Panc1 (cell line): ENCODE measurements around the gene MAN2C1. TPM values are rescaled to one million over a fixed set of nuclear protein-coding genes. Genes with fewer than 3 reads are reported as not detected.
"Not testable (repeated sequence)": the region's sequence is repeated elsewhere in the genome, so short reads cannot be mapped to it uniquely, and the experiment has no call there.

Source experiments
- ATAC-seq: fragments of 200-7000 bp; cut with Tn5 transposase; 2 replicates; pipeline ENCODE4 v1.9.1; 2020; ENCODE audit warnings: mild to moderate bottlenecking, moderate library complexity
- BruUV-seq: library from RNA; stranded (reverse); fragments of 400-500 nt; replicated peaks from 2 replicates; lab custom pipeline; 2021; lab: Mats Ljungman, UMichigan
- CTCF ChIA-PET: fragments of 300-600 bp; sonication (Branson Sonifier 250); formaldehyde crosslinking; loops from one replicate; lab custom pipeline; 2022; ENCODE audit warnings: antibody characterized with exemption; lab: Charles Lee
- POLR2A ChIA-PET: fragments of 300-600 bp; sonication (Branson Sonifier 250); formaldehyde crosslinking; loops from one replicate; lab custom pipeline; 2022; ENCODE audit warnings: antibody characterized with exemption; lab: Charles Lee
- DNase-seq: peaks from one replicate; pipeline ENCODE4 v3.0.0-alpha.2; 2010; ENCODE audit warnings: low read depth, low spot score
- H3K27ac ChIP-seq: 2 replicates; pipeline ENCODE4 v1.5.1; 2011; ENCODE audit warnings: mild to moderate bottlenecking, low read length, inconsistent platforms
- H3K27me3 ChIP-seq: fragments of 200-500 bp; sonication (Bioruptor generic); 2 replicates; pipeline ENCODE4 v1.6.0; 2014; ENCODE audit warnings: low read length, inconsistent platforms; ENCODE audit not compliant: control insufficient read depth, insufficient read depth
- H3K36me3 ChIP-seq: fragments of 200-500 bp; sonication (Bioruptor generic); 2 replicates; pipeline ENCODE4 v1.5.1; 2014; ENCODE audit warnings: inconsistent platforms, mild to moderate bottlenecking, low read length, moderate library complexity; ENCODE audit not compliant: control insufficient read depth, insufficient read depth
- H3K4me1 ChIP-seq: 2 replicates; pipeline ENCODE4 v1.5.1; 2011; ENCODE audit warnings: inconsistent platforms, mild to moderate bottlenecking, low read length, moderate library complexity; ENCODE audit not compliant: control insufficient read depth, insufficient read depth
- H3K4me3 ChIP-seq, 2 experiments: 2 replicates each; pipeline ENCODE4 v1.5.1; 2011 to 2012; ENCODE audit warnings: low read depth in 2 of 2, low read length in 2 of 2, mild to moderate bottlenecking in 2 of 2, inconsistent platforms in 1 of 2, moderate library complexity in 1 of 2
- H3K9me3 ChIP-seq: fragments of 200-500 bp; sonication (Bioruptor generic); 2 replicates; pipeline ENCODE4 v1.5.1; 2014; ENCODE audit warnings: low read depth, mild to moderate bottlenecking, inconsistent platforms, low read length, moderate library complexity; ENCODE audit not compliant: control insufficient read depth, insufficient read depth
- POLR2AphosphoS5 ChIP-seq: IDR thresholded peaks from 2 replicates; pipeline ENCODE4 v1.6.1; 2012; ENCODE audit warnings: mild to moderate bottlenecking, low read depth, low read length, moderate library complexity
- SIN3A ChIP-seq: IDR thresholded peaks from 2 replicates; pipeline ENCODE4 v1.6.1; 2012; ENCODE audit warnings: low read depth, mild to moderate bottlenecking, low read length, moderate library complexity, borderline replicate concordance; ENCODE audit not compliant: insufficient read depth
- TCF7L2 ChIP-seq: IDR thresholded peaks from 2 replicates; pipeline ENCODE4 v1.6.1; 2011; ENCODE audit warnings: mild to moderate bottlenecking, low read depth, low read length, inconsistent platforms
- in situ Hi-C: cut with HindIII; loops from 2 replicates; pipeline ENCODE4 v1.10.0; 2016; ENCODE audit warnings: low sequenced_read_pairs, low pct_unique_long_range_greater_than_20kb
- intact Hi-C: fragments of 100-400 bp; cut with micrococcal nuclease; formaldehyde crosslinking; loops from one replicate; pipeline ENCODE4 v1.10.0; 2022; ENCODE audit not compliant: unreplicated experiment
- total RNA-seq: library from RNA; stranded (reverse); gene quantifications from one replicate; pipeline ENCODE4 v1.2.1, GENCODE V29; 2021; ENCODE audit not compliant: unreplicated experiment
- TF ChIP-seq, protein P1 (sequence below): fragments of 450-650 bp; IDR thresholded peaks from 2 replicates; pipeline ENCODE4 v1.5.1; 2017; ENCODE audit warnings: mild to moderate bottlenecking
- TF ChIP-seq, protein P2 (sequence below), 2 experiments: IDR thresholded peaks; 2 replicates each; pipeline ENCODE4 v1.6.1; 2011 to 2012; ENCODE audit warnings: low read depth in 2 of 2, control low read depth in 1 of 2, low read length in 1 of 2, mild to moderate bottlenecking in 1 of 2, moderate library complexity in 1 of 2; ENCODE audit not compliant: insufficient read depth in 1 of 2

Gene MAN2C1
- total RNA-seq, 1 experiment from 2014 or later = 127 TPM

- no TSS peak for BruUV-seq
- CTCF ChIA-PET = no interaction called here
- Histone ChIP-seq H3K36me3 (no peaks in the 10 kb centered on the region), H3K27me3 (no peaks in the 10 kb centered on the region), H3K9me3 (no peaks in the 10 kb centered on the region), H3K4me1 (no peaks in the 10 kb centered on the region), H3K4me3 (no peak overlapping the region), H3K27ac (no peak overlapping the region)
- intact Hi-C loops (no loop called here), in situ Hi-C loops (no loop called here)
- POLR2A ChIA-PET = interaction anchor here (0.5 to 0.8 kb wide), 3 partner anchors 14 to 263 kb away, joined by 6 to 7 read pairs (median 6); no protein-coding TSS in a partner anchor
- no peak for ATAC-seq
- DNase-seq = no peak
- TF ChIP-seq, protein P1, sequence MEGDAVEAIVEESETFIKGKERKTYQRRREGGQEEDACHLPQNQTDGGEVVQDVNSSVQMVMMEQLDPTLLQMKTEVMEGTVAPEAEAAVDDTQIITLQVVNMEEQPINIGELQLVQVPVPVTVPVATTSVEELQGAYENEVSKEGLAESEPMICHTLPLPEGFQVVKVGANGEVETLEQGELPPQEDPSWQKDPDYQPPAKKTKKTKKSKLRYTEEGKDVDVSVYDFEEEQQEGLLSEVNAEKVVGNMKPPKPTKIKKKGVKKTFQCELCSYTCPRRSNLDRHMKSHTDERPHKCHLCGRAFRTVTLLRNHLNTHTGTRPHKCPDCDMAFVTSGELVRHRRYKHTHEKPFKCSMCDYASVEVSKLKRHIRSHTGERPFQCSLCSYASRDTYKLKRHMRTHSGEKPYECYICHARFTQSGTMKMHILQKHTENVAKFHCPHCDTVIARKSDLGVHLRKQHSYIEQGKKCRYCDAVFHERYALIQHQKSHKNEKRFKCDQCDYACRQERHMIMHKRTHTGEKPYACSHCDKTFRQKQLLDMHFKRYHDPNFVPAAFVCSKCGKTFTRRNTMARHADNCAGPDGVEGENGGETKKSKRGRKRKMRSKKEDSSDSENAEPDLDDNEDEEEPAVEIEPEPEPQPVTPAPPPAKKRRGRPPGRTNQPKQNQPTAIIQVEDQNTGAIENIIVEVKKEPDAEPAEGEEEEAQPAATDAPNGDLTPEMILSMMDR = no peak
- TF ChIP-seq, protein P2, sequence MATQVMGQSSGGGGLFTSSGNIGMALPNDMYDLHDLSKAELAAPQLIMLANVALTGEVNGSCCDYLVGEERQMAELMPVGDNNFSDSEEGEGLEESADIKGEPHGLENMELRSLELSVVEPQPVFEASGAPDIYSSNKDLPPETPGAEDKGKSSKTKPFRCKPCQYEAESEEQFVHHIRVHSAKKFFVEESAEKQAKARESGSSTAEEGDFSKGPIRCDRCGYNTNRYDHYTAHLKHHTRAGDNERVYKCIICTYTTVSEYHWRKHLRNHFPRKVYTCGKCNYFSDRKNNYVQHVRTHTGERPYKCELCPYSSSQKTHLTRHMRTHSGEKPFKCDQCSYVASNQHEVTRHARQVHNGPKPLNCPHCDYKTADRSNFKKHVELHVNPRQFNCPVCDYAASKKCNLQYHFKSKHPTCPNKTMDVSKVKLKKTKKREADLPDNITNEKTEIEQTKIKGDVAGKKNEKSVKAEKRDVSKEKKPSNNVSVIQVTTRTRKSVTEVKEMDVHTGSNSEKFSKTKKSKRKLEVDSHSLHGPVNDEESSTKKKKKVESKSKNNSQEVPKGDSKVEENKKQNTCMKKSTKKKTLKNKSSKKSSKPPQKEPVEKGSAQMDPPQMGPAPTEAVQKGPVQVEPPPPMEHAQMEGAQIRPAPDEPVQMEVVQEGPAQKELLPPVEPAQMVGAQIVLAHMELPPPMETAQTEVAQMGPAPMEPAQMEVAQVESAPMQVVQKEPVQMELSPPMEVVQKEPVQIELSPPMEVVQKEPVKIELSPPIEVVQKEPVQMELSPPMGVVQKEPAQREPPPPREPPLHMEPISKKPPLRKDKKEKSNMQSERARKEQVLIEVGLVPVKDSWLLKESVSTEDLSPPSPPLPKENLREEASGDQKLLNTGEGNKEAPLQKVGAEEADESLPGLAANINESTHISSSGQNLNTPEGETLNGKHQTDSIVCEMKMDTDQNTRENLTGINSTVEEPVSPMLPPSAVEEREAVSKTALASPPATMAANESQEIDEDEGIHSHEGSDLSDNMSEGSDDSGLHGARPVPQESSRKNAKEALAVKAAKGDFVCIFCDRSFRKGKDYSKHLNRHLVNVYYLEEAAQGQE (IDR thresholded peaks at IDR 0.05; ENCODE audit: insufficient read depth in 1 of 2, low read depth in 2 of 2, low read length in 1 of 2) = no peak
- TF ChIP-seq POLR2AphosphoS5 (no peak), TCF7L2 (no peak), SIN3A (no peak)
These were observed 17.6 kb downstream of the MAN2C1 start for GRCh38 chr15:75350601-75351361.

GRCh38 chr15:75349851-75350588 is 18.4 kb downstream of the MAN2C1 start:
- ChIA-PET POLR2A (interaction anchor here (0.7 kb wide), 1 partner anchor 124 kb away, joined by 3 read pairs; no protein-coding TSS in a partner anchor), CTCF (no interaction called here)
- H3K4me1 ChIP-seq = no peaks in the 10 kb centered on the region
- BruUV-seq = no TSS peak
- in situ Hi-C loops = no loop called here
- TF ChIP-seq SIN3A (no peak), POLR2AphosphoS5 (no peak; the same call in 1 of the 2 replicates)
- TF ChIP-seq, protein P1 = no peak
- TF ChIP-seq, protein P2 (IDR thresholded peaks at IDR 0.05; ENCODE audit: insufficient read depth in 1 of 2, low read depth in 2 of 2, low read length in 1 of 2) = no peak
- no peak overlapping the region for H3K4me3 ChIP-seq
- no peaks in the 10 kb centered on the region for H3K27me3 ChIP-seq
- H3K36me3 ChIP-seq = no peaks in the 10 kb centered on the region
- no peak for DNase-seq
- H3K9me3 ChIP-seq = no peaks in the 10 kb centered on the region
- ATAC-seq = no peak
- H3K27ac ChIP-seq = no peak overlapping the region
- intact Hi-C loops = no loop called here

- H3K9me3 ChIP-seq, intact Hi-C loops: not testable (repeated sequence)
These were observed 19.1 kb downstream of the MAN2C1 start for GRCh38 chr15:75349351-75349669.

More at GRCh38 chr15:75349351-75349669, 19.1 kb downstream of the MAN2C1 start:
- POLR2A ChIA-PET = interaction anchor here (0.7 to 1.0 kb wide), 2 partner anchors 102 to 125 kb away, joined by 3 read pairs; partner anchors contain the start of gene SIN3A
- BruUV-seq, DNase-seq, H3K4me1 ChIP-seq, H3K4me3 ChIP-seq, in situ Hi-C loops, H3K27ac ChIP-seq, CTCF ChIA-PET, ATAC-seq, H3K36me3 ChIP-seq, H3K27me3 ChIP-seq: not testable (repeated sequence)
